ENCODE data around the gene CMAS.
"Not testable (repeated sequence)": the region's sequence is repeated elsewhere in the genome, so short reads cannot be mapped to it uniquely, and the experiment has no call there.

CMAS gene

DNA sequence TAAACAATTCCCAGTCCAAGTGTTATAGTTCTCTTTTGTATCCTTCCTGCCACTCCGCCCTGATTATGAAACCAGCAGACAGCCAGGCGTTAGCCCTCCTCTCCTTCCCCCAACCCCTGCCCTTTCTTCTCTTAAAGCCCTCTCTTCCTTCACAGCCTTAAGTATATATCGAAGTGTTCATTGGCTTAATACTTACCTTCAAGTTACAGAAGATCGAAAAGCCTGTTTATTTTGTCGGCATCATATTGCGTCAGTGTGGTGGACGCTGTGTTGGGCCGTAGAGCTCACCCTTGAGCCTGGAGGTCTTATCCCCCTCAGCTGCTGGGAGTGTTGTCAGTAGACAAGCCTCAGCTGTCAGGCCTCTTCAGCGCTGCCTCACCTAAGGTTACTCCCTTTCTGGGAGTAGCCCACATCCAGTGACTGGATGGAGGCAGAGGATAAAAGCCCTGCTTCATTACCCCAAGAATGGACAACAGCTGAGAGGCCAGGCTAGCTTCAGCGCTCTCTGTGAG, 36.2 kb downstream of the CMAS start:
- TF ChIP-seq, protein P1, sequence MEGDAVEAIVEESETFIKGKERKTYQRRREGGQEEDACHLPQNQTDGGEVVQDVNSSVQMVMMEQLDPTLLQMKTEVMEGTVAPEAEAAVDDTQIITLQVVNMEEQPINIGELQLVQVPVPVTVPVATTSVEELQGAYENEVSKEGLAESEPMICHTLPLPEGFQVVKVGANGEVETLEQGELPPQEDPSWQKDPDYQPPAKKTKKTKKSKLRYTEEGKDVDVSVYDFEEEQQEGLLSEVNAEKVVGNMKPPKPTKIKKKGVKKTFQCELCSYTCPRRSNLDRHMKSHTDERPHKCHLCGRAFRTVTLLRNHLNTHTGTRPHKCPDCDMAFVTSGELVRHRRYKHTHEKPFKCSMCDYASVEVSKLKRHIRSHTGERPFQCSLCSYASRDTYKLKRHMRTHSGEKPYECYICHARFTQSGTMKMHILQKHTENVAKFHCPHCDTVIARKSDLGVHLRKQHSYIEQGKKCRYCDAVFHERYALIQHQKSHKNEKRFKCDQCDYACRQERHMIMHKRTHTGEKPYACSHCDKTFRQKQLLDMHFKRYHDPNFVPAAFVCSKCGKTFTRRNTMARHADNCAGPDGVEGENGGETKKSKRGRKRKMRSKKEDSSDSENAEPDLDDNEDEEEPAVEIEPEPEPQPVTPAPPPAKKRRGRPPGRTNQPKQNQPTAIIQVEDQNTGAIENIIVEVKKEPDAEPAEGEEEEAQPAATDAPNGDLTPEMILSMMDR (IDR thresholded peaks at IDR 0.05; ENCODE audit: control insufficient read depth, insufficient read depth, low read depth, low read length, missing control alignments), result no peak
- no peak overlapping the region for H3K4me3 ChIP-seq (ENCODE audit: control insufficient read depth, low read depth, low read length)
- no peak for DNase-seq (ENCODE audit: low read depth)

DNA sequence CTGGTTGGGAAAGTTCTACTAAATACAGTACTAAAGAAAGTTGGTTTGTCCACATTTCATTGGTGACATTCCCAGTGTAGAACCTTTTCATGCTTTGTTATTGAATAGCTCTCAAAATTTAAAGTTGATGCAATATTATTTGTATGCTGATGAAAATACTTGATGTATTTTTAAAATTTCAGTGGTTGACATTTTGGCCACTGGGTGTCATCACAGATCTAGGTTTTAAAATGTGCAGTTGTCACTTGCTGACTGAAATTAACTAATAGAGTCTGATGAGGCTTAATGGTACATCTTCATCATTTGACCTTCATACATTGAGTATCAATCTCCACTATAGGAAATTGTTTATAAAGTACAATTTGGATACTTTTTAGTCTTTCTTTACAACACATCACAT, 37.1 kb downstream of the CMAS start:
- no peak for DNase-seq (ENCODE audit: low read depth)
- TF ChIP-seq, protein P1 (IDR thresholded peaks at IDR 0.05; ENCODE audit: control insufficient read depth, insufficient read depth, low read depth, low read length, missing control alignments), result peak; percentile 36
- no peak overlapping the region for H3K4me3 ChIP-seq (ENCODE audit: control insufficient read depth, low read depth, low read length)

DNA sequence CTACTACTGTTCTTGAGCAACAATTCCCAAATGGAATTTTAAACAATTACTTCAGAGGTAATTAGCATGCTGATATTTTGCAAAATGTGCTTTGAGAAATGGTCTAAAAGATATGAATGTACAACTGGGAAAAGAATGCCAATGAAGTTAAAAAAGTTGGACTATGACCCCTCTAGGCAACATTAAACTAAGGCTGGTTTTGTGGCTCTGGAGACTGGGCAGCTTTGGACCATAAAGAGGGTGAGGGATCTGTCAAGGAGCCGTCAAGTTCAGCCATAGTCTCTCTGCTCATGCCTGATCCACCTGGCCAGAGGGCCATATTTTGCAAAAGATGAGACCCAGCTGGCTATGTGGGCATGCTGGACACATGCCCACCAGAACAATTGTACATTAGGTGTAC, 38.8 kb downstream of the CMAS start:
- DNase-seq (ENCODE audit: low read depth), result no peak
- TF ChIP-seq, protein P1 (IDR thresholded peaks at IDR 0.05; ENCODE audit: control insufficient read depth, insufficient read depth, low read depth, low read length, missing control alignments), result no peak
- no peak overlapping the region for H3K4me3 ChIP-seq (ENCODE audit: control insufficient read depth, low read depth, low read length)

DNA sequence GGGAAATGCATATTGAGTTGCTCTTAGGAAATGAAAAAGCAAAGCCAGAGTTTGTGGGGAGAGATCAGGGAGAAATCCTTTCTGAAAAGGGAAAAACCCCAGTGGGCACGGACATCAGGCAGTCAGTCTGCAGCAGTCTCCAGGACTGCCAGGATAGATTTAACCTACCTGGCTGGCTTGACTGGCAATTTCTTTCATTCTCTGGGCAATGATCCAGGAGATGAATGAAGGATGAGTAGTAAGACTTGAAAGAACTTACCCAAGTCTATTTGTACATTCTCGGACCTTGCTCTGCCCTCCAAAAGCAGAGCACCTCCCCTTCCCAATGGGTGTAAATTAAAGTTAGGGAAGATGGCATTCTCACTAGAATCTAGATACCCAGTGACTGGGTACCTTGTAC, 42.9 kb downstream of the CMAS start:
- TF ChIP-seq, protein P1 (IDR thresholded peaks at IDR 0.05; ENCODE audit: control insufficient read depth, insufficient read depth, low read depth, low read length, missing control alignments), result no peak
- no peak overlapping the region for H3K4me3 ChIP-seq (ENCODE audit: control insufficient read depth, low read depth, low read length)
- no peak for DNase-seq (ENCODE audit: low read depth)

DNA sequence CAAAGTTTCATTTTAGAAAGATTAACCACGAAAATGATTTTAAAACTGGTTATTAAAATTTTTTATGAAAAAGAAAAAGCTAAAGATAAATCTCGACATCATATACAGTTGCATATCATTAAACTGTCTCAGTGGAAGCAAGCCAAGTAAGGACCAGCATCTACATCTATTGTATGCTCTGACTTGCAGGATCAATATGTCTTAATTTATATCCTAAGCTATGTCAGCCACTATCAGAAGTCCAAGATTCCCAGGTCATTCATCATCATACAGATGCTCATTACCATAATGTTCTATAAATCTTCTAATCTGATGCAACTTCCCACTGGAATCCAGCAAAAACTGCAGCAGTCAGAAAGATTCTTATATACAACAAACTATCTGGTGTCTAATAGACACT, 43.5 kb downstream of the CMAS start:
- TF ChIP-seq, protein P1 (IDR thresholded peaks at IDR 0.05; ENCODE audit: control insufficient read depth, insufficient read depth, low read depth, low read length, missing control alignments), result no peak
- H3K4me3 ChIP-seq (ENCODE audit: control insufficient read depth, low read depth, low read length), result no peak overlapping the region
- DNase-seq (ENCODE audit: low read depth), result no peak

DNA sequence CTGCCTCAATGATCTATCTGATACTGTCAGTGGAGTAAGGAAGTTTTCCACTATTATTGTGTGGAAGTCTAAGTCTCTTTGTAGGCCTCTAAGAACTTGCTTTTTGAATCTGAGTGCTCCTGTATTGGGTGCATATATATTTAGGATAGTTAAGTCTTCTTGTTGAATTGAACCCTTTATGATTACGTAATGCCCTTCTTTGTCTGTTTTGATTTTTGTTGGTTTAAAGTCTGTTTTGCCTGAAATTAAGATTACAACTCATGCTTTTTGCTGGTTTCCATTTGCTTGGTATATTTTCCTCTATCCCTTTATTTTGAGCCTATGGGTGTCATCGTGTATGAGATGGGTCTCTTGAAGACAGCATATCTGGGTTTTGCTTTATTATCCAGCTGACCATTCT, 53.0 kb downstream of the CMAS start:
- not testable (repeated sequence) for DNase-seq (ENCODE audit: low read depth); H3K4me3 ChIP-seq (ENCODE audit: control insufficient read depth, low read depth, low read length)

DNA sequence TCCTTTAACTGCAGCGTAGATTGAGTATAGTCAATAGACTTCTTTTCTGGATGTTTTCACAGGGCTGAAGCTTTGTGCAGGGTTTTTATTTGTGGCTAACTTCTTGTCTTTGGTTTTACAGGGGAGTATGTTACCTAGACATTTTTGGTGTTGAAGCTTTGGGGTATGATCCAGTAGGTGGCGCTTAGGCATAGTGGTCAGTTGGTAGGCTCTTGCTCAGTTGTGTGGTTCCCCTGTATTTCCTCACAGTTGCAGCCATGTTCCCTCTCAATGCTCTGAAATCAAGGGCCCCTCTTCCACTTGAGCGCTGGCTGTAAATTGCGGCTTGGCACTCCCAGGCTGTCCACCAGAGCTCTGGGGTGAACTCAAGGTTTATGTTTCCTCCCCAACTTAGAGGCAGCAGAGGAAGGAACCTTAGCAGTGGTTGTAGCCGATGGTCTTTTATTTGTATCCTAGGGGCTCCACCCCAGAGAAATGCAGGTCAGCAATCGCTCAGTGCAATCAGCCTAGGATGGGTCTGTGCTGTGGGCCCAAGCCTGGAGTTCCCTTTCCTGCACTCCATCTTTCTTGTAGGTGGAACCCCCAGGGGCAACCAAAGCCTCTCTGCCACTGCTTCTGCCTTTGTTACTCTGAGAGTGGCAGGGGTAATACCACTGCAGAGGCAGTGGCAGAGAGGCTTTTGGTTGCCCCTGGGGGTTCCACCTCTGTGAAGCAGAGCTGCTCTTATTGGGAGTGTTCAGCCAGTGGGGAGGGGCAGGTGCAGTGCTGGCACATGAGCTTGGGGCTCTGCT, 55.1 kb downstream of the CMAS start:
- peak; percentile 31 for DNase-seq (ENCODE audit: low read depth)
- TF ChIP-seq, protein P1 (IDR thresholded peaks at IDR 0.05; ENCODE audit: control insufficient read depth, insufficient read depth, low read depth, low read length, missing control alignments), result peak; percentile 70
- no peak overlapping the region for H3K4me3 ChIP-seq (ENCODE audit: control insufficient read depth, low read depth, low read length)

All from AG09309 (cell line).